ENCODE measurements around the gene STXBP6.

Gene STXBP6

DNA sequence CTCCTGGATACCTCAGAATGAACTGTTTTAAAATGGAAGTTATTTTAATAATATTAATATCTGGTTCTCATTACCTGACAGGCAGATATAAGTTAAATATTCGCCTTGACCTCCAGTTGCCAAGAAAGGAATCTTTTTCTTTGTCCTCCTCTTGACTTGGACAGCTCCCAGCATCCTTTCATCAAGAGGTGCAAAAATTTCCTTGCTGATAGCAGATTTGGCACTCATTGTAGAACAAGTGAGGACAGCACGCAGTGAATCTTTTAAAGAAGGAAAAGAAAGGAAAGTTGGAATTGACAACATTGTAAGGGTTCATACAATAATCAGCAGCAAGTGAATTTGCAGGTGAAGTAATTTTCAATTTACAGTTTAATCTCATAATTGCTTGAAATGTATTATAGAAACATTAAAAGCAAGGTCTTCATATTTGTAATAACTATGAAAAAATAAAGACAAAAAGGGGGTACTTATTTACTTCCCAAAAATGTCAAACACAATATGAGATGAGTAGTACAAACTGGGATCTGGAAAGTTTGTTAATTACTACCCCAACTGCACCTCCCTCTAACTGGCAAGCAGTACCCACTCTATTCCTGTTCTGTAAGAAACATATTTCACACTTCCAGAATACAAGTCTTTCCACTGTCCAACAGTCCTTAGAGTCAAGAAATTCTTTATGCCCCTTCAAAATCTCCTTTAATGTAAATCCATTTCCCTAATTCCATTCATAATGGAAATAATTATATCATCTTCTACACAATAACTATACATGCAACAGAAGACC is 75.2 kb downstream of the STXBP6 start (continued):
- TF ChIP-seq PATZ1 (CRISPR knock-in tag; IDR thresholded peaks at IDR 0.05; ENCODE audit: borderline replicate concordance), result no peak
- TF ChIP-seq TCF4 (CRISPR knock-in tag; IDR thresholded peaks at IDR 0.05; ENCODE audit: borderline replicate concordance), result no peak
- TF ChIP-seq OSR1 (CRISPR knock-in tag; IDR thresholded peaks at IDR 0.05), result no peak
- no peak for TF ChIP-seq ISL1 (CRISPR knock-in tag; IDR thresholded peaks at IDR 0.05)
- no peak for TF ChIP-seq RARB (CRISPR knock-in tag; IDR thresholded peaks at IDR 0.05)

DNA sequence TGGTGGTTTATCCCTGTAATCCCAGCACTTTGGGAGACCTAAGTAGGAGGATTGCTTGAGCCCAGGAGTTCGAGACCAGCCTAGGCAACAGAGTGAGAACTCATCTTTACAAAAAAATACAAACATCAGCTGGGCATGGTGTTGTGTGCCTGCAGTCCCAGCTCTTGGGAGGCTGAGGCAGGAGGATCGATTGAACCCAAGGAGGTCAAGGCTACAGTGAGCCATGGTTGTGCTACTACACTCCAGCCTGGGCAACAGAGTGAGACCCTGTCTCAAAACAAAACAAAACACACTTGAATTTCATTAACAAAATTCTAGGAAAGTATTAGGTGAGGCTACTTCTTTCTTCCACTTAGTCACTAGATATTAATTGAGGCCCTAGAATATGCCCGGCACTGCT is 77.1 kb downstream of the STXBP6 start:
- TF ChIP-seq TCF4 (CRISPR knock-in tag; IDR thresholded peaks at IDR 0.05; ENCODE audit: borderline replicate concordance) (no peak), TOX (CRISPR knock-in tag; IDR thresholded peaks at IDR 0.05; ENCODE audit: borderline replicate concordance) (no peak), OSR1 (CRISPR knock-in tag; IDR thresholded peaks at IDR 0.05) (no peak), ZNF70 (CRISPR knock-in tag; IDR thresholded peaks at IDR 0.05) (no peak), PPARA (CRISPR knock-in tag; IDR thresholded peaks at IDR 0.05; ENCODE audit: borderline replicate concordance) (no peak), BACH2 (CRISPR knock-in tag; IDR thresholded peaks at IDR 0.05; ENCODE audit: borderline replicate concordance) (no peak), PATZ1 (CRISPR knock-in tag; IDR thresholded peaks at IDR 0.05; ENCODE audit: borderline replicate concordance) (no peak), ISL1 (CRISPR knock-in tag; IDR thresholded peaks at IDR 0.05) (no peak), ARNTL (CRISPR knock-in tag; IDR thresholded peaks at IDR 0.05; ENCODE audit: borderline replicate concordance, low read depth) (no peak), TSHZ2 (CRISPR knock-in tag; IDR thresholded peaks at IDR 0.05) (no peak), ZFP3 (CRISPR knock-in tag; IDR thresholded peaks at IDR 0.05) (no peak), ZNF8 (CRISPR knock-in tag; IDR thresholded peaks at IDR 0.05) (no peak)
- TF ChIP-seq, protein P1, sequence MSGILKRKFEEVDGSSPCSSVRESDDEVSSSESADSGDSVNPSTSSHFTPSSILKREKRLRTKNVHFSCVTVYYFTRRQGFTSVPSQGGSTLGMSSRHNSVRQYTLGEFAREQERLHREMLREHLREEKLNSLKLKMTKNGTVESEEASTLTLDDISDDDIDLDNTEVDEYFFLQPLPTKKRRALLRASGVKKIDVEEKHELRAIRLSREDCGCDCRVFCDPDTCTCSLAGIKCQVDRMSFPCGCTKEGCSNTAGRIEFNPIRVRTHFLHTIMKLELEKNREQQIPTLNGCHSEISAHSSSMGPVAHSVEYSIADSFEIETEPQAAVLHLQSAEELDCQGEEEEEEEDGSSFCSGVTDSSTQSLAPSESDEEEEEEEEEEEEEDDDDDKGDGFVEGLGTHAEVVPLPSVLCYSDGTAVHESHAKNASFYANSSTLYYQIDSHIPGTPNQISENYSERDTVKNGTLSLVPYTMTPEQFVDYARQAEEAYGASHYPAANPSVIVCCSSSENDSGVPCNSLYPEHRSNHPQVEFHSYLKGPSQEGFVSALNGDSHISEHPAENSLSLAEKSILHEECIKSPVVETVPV (CRISPR knock-in tag; IDR thresholded peaks at IDR 0.05), result no peak
- no peak for ATAC-seq

DNA sequence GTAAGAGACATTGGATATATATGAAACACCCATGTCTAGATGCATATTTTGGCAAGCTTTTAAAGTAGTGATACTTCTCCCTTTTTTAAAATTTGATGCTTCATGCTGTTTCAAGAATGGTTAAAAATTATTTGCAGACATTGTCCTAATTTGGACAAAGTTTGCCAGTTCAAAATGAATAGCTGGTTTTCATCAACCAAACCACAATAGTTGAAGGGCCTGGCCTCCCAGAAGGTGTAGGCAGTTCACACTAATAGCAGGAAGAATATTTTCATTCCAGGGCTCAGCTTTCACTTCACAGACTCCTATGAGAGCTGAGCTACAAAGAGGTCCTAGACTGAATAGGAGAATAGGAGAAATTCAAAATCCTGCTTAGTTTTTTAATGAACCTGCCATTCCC is 78.7 kb downstream of the STXBP6 start:
- no peak for ATAC-seq
- no peak for TF ChIP-seq TSHZ2 (CRISPR knock-in tag; IDR thresholded peaks at IDR 0.05)
- no peak for TF ChIP-seq GLIS3 (CRISPR knock-in tag; IDR thresholded peaks at IDR 0.05)
- no peak for TF ChIP-seq ZNF8 (CRISPR knock-in tag; IDR thresholded peaks at IDR 0.05)
- no peak for TF ChIP-seq CSDC2 (CRISPR knock-in tag; IDR thresholded peaks at IDR 0.05)
- no peak for TF ChIP-seq ZFP30 (CRISPR knock-in tag; IDR thresholded peaks at IDR 0.05)
- TF ChIP-seq PATZ1 (CRISPR knock-in tag; IDR thresholded peaks at IDR 0.05; ENCODE audit: borderline replicate concordance), result no peak
- TF ChIP-seq BACH2 (CRISPR knock-in tag; IDR thresholded peaks at IDR 0.05; ENCODE audit: borderline replicate concordance), result no peak
- no peak for TF ChIP-seq ZC3H10 (CRISPR knock-in tag; IDR thresholded peaks at IDR 0.05)
